Measurements from ENCODE around the gene PANK4.

PANK4 gene

GRCh38 chr1:2567083-2567679 is 40.8 kb upstream of the PANK4 start:
- no peak for TF ChIP-seq CTCF (IDR thresholded peaks at IDR 0.05; ENCODE audit: low read depth, low read length)
- H3K4me3 ChIP-seq (ENCODE audit: low read depth, low read length) = no peak overlapping the region

- TF ChIP-seq CTCF (IDR thresholded peaks at IDR 0.05; ENCODE audit: low read depth, low read length) = no peak
- no peak overlapping the region for H3K4me3 ChIP-seq (ENCODE audit: low read depth, low read length)
These were observed 40.0 kb upstream of the PANK4 start for GRCh38 chr1:2566101-2567045.

GRCh38 chr1:2564815-2565374 is 38.5 kb upstream of the PANK4 start:
- H3K4me3 ChIP-seq (ENCODE audit: low read depth, low read length) = no peak overlapping the region
- no peak for TF ChIP-seq CTCF (IDR thresholded peaks at IDR 0.05; ENCODE audit: low read depth, low read length)

GRCh38 chr1:2564006-2564814 is 37.8 kb upstream of the PANK4 start:
- TF ChIP-seq CTCF (IDR thresholded peaks at IDR 0.05; ENCODE audit: low read depth, low read length) = no peak
- H3K4me3 ChIP-seq (ENCODE audit: low read depth, low read length) = no peak overlapping the region

GRCh38 chr1:2563205-2563604 is 36.8 kb upstream of the PANK4 start:
- H3K4me3 ChIP-seq (ENCODE audit: low read depth, low read length) = no peak overlapping the region
- TF ChIP-seq CTCF (IDR thresholded peaks at IDR 0.05; ENCODE audit: low read depth, low read length) = no peak

- TF ChIP-seq CTCF (IDR thresholded peaks at IDR 0.05; ENCODE audit: low read depth, low read length) = peak; percentile 41
- H3K4me3 ChIP-seq (ENCODE audit: low read depth, low read length) = no peak overlapping the region
These were observed 35.8 kb upstream of the PANK4 start for GRCh38 chr1:2561898-2562895.

All from WI38 (cell line).